Colon (tissue), 2 donors: ENCODE measurements around the gene TK1.
"Not testable (repeated sequence)": the region's sequence is repeated elsewhere in the genome, so short reads cannot be mapped to it uniquely, and the experiment has no call there.

Source experiments
- FAIRE-seq: peaks from 2 replicates; lab custom pipeline; 2012; peaks lifted over from hg19 to GRCh38; lab: Jason Lieb, UNC
- donor health status: control.
- donor health status: control.

The TK1 gene

GRCh38 chr17:78148286-78149016 lies 38.4 kb downstream of the TK1 start:
- FAIRE-seq, result no peak

DNA sequence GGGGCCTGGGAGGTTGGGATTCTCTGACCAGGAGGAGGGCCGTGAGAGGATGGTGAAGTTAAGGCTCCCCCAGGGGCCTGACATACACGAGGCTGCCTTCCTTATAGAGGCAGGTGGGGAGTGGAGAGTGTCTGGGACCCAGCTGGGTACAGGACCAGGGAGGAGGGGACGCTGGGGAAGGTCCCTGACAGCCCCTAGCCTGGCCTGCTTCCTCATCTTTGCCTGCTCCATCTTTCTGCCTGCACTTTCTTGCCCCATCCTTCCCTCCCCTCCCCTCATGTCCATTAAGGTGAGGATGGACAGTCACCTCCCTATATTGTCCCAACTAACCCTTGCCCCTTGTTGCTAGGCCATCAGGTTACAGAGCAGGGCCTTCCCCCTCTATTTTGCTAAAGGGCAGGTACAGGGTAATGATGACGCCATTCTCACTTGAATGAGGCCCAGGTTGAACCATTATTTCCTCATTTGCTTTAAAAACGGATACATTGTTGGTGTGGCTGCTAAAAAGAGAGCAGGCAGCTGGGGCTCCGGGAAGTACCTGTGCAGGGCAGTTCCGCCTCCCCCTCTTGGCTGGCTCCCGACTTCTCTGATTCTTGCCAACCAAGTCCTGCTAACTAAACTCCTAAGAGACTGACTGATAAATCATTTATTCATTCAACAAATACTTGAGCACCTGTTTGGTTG lies 39.4 kb downstream of the TK1 start:
- no peak for FAIRE-seq

DNA sequence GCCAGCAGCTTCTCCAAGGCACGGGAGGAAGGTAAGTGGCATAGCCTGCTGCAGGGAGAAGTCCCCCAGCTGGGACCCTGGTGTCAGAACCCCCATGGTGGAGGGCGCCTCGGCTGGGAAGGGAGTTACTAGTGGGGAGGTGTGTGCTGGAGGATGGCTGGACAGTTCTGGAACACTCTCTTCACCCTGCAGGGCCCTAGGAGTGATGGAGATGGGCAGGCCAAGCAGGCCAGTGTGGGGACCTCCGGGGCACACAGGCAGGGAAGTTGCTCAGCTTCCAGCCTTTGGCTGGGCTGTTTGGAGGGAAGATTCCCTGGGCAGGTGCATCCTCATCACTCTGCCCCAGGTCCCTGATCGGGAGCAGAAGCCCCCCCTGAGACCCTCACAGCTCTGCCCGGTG lies 40.0 kb downstream of the TK1 start:
- FAIRE-seq, result no peak

GRCh38 chr17:78146471-78146869 lies 40.4 kb downstream of the TK1 start:
- FAIRE-seq, result no peak

DNA sequence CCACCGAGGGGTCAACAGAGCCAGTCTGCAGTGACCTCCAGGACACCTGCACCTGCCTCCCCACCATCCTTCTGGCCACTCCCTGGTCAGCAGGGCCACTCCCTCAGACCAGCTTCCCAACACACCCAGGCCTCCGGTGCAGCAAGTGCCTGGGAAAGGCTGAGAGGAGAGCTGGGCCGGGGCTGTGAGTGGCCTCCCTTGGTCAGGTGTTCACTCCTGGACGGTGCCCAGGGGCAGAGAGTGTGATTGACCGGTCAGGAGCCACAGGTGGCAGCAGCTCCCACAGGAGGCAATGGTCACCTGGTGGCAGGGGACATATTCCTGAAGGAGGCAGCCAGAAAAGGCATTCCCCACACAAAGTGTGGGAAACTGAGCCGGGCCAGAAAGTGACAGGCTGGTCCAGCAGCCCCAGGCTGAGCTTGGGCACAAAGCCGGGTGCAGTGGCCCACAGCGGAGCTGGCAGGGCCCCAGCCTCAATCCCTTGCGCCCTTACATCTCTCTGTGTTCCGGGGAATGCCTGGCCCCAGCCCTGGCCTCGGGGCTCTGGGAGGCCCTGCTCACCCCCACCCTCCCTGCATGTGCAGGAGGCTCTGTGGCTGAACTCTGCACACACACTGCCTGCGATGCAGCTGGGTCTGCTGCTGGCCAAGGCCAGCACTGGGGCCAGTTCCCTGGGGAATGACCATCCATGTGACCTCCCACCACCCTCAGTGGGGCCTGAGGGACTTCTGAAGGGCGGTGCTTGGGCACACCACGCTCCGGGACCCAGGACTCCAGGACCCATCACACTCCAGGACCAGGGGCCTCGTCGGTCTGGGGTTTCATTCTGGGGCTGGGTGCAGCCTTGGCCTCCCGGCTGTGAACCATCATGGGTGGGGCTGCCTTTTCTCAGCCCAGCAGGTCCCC lies 41.9 kb downstream of the TK1 start:
- FAIRE-seq, result no peak

GRCh38 chr17:78144147-78144719 lies 42.6 kb downstream of the TK1 start:
- no peak for FAIRE-seq

- no peak for FAIRE-seq
Observed at GRCh38 chr17:78143214-78144146, 43.4 kb downstream of the TK1 start.

DNA sequence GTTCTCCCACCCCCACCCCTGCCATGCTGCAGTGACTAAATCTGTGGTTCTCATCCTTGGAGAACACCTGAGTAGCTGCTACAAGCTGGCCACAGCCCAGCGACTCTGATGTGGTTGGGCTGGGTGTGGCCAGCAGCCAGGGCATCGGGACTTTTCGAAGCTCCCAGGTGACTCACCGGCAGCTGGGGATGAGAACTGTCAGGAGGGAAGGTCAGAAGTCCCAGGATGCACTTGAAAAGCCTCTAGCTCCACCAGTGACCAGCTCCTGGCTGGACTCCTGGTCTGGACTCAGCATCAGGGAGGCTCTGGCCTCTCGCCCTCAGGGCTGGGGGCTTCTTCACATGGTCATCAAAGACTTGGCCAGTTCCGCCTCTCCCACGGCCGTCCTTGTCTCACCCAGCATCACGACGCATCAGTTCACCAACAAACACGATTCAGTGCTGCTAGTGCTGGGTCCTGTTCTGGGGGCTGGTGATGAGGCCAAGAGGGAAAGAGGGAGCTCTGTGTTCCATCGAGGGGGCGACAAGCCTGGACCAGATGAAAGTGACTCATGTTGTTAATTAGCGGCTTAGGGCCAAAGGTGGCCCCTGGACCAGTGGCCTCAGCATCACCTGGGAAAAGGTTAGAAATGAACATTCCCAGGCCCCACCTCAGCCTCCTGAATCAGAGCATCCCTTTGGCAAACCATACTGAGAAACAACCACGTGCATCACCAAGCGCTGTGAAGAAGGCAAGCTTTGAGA lies 44.6 kb downstream of the TK1 start:
- no peak for FAIRE-seq

DNA sequence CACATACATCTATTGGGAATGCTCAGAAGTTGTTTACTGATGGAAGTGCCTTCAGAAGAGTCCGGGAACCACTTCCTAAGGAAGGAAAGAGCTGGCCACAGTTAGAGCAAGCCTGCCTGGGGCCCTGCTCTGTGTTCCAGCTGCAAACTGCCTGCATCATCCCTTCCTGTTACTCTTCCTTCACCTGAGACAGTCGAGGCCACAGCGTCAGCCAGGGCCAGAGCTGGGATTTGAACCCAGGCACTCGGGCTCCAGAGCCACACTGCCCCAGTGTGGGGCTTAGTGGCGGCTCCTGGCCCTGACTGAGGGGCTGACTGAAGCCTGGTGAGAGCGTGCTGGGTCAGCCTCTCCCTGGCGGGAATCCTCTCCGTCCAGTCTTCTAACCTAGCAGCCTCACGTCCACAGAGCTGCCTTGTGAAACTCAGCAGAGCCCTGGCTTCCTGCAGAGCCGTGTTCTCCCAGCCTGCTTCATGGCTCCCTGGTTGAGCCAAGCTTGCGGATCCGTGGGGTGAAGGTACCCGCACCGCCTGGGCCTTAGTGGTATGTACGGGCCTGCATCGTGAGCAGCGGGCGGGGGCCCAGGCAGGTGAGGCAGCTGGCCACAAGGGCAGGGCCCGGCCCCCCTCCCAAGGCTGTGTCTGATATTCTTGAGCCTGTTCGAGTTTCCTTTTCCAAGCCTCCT lies 45.3 kb downstream of the TK1 start:
- FAIRE-seq, result no peak

DNA sequence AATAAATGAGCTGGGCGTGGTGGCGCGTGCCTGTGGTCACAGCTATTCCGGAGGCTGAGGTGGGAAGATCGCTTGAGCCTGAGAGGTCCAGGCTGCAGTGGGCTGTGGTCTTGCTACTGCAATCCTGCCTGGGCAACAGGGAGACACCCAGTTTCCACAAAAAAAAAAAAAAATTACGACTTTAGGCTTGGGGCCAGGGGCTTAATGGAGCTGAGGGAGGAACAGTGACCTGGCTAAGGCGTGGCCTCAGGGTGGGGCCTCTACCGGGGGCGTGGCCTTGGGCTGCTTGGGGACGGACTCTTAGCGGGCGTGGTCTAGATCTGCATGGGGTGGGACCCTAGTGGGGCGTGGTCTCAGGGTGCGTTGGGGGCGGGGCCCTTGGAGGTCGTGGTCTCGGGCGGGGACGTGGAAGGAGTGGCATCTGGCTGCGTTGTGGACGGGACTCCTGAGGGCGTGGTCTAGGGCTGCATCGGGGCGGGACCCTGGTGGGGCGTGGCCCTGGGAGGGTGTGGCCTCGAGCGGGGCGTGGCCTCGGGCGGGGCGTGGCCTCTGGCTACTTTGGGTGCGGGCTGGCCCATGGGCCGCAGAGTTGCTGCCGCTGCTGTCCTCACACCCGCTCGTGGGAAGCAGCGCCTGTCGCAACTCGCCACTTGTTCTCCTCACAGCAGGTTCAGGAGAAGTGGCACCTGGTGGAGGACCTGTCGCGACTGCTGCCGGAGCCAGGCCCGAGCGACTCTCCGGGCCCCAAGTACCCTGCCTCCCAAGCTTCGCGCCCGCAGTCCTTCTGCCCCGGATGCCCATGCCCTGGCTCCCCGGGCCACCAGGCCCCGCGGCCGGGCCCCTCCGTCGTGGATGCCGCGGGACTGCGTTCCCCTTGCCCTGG lies 46.4 kb downstream of the TK1 start:
- no peak for FAIRE-seq

DNA sequence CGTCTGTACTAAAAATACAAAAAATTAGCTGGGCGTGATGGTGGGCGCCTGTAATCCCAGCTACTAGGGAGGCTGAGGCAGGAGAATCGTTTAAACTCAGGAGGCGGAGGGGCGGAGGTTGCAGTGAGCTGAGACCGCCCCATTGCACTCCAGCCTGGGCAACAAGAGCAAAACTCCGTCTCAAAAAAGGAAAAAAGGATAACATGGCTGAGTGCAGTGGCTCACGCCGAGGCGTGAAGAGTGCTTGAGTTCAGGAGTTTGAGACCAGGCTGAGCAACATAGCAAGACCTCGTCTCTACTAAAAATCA lies 47.0 kb downstream of the TK1 start:
- FAIRE-seq, result not testable (repeated sequence)

DNA sequence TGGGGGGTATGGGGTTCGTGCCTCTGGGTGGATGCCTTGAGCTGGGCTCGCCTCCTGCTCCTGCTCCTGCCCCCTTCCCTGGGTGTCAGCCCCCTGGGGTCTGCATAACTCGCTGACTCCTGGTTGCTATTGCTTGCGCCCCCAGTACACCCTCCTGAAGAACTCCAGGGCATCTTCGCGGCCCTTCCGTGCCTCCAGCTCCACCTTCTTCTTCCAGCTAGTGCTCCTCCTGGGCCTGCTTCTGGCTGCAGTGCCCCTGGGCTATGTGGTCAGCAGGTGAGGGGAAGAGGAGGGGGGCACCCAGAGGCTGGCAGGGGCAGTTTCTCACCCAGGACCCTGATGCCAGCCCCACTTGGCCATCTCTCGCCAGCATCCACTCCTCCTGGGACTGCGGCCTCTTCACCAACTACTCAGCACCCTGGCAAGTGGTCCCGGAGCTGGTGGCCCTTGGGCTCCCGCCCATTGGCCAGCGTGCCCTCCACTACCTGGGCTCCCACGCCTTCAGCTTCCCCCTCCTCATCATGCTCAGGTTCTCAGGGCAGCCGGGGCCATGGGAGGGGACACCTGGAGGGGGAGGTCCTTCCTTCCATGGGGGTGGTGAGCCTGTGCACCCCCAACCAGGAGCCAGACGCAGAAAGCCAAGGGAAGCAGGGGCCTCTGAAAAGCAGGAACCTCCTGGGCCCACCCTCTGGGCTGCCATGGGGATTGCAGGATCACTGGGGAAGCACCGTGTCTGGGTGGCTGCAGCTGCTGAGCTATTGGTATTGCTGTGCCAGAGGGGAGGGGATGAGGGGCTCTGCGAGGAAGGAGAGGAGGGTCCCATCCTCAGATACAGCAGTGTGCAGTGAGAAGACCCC lies 48.4 kb downstream of the TK1 start:
- FAIRE-seq, result no peak

- no peak for FAIRE-seq
Observed at GRCh38 chr17:78137392-78138203, 49.3 kb downstream of the TK1 start.

DNA sequence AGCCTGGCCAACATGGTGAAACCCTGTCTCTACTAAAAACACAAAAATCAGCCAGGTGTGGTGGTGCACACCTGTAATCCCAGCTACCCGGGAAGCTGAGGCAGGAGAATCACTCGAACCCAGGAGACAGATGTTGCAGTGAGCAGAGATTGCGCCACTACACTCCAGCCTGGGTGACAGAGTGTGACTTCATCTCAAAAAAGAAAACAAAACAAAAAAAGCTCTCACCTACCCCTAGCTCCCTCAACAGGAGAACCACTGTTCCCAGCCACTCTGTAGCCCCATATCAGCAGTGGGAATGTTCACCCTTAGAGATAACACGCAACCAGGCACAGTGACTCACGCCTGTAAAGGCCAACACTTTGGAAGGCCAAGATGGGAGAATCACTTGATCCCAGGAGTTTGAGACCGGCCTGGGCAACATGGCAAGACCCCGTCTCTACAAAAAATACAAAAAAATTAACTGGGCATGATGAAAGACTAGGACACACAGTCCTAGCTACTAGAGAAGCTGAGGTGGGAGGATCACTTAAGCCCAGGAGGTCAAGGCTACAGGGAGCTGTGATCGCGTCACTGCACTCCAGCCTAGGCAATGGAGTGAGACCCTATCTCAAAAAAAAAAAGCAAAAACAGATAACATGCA lies 50.9 kb downstream of the TK1 start:
- FAIRE-seq, result no peak

DNA sequence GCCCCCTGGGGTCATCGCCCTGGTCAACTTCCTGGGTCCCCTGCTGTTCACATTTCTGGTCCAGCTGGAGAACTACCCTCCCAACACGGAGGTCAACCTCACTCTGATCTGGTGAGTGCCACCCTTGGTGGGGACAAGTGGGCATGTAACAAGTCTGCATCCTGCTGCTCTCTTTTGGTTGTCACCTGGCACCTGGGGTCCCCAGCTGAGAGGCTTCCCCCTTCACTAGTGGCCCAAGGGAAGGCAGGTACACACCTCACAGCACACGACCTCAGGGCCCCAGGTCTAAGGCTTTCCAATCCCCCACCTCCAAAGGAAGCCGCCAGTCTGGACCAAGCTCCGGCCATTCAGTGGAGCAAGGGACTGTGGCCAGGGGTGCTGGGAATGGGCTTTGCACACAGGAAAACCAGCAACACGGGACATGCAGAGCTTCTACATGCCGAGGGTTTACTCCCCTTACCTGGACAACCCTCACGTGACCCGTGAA lies 51.9 kb downstream of the TK1 start:
- FAIRE-seq, result no peak
